GM19452 (cell line): ENCODE results near the gene DAPK1.

ENCODE experiments used
- ATAC-seq: cut with Tn5 transposase; IDR thresholded peaks from one replicate; pipeline ENCODE4 v1.9.1; 2021; ENCODE audit not compliant: unreplicated experiment

DAPK1 gene

GRCh38 chr9:87640385-87640795 is 142.7 kb downstream of the DAPK1 start:
- no peak for ATAC-seq

GRCh38 chr9:87641067-87641466 is 143.4 kb downstream of the DAPK1 start:
- ATAC-seq = no peak

- ATAC-seq = no peak
These were observed 144.9 kb downstream of the DAPK1 start for GRCh38 chr9:87642330-87643106.

- no peak for ATAC-seq
These were observed 145.5 kb downstream of the DAPK1 start for GRCh38 chr9:87643107-87643650.

GRCh38 chr9:87643778-87644570 is 146.3 kb downstream of the DAPK1 start:
- ATAC-seq = no peak

GRCh38 chr9:87644659-87645058 is 147.0 kb downstream of the DAPK1 start:
- ATAC-seq = no peak

GRCh38 chr9:87646546-87646945 is 148.9 kb downstream of the DAPK1 start:
- ATAC-seq = no peak

- ATAC-seq = no peak
These were observed 149.4 kb downstream of the DAPK1 start for GRCh38 chr9:87647114-87647513.

GRCh38 chr9:87648606-87649005 is 150.9 kb downstream of the DAPK1 start:
- ATAC-seq = no peak

GRCh38 chr9:87650611-87651295 is 153.1 kb downstream of the DAPK1 start:
- ATAC-seq = no peak

- no peak for ATAC-seq
These were observed 153.8 kb downstream of the DAPK1 start for GRCh38 chr9:87651431-87651830.

GRCh38 chr9:87653941-87654340 is 156.3 kb downstream of the DAPK1 start:
- no peak for ATAC-seq

- no peak for ATAC-seq
These were observed 158.1 kb downstream of the DAPK1 start for GRCh38 chr9:87655731-87656130.

- no peak for ATAC-seq
These were observed 158.8 kb downstream of the DAPK1 start for GRCh38 chr9:87656485-87656884.

GRCh38 chr9:87657190-87657589 is 159.5 kb downstream of the DAPK1 start:
- no peak for ATAC-seq

- no peak for ATAC-seq
These were observed 160.2 kb downstream of the DAPK1 start for GRCh38 chr9:87657893-87658292.

- no peak for ATAC-seq
These were observed 160.8 kb downstream of the DAPK1 start for GRCh38 chr9:87658511-87658910.

GRCh38 chr9:87659534-87660419 is 162.1 kb downstream of the DAPK1 start:
- ATAC-seq = no peak

GRCh38 chr9:87661241-87661640 is 163.6 kb downstream of the DAPK1 start:
- no peak for ATAC-seq

- no peak for ATAC-seq
These were observed 165.3 kb downstream of the DAPK1 start for GRCh38 chr9:87662808-87663528.
